NCI-H524 treated with DMSO at 0.1 percent for 48 hours (cell line): ENCODE data around the gene SGK1.
"Not testable (repeated sequence)": the region's sequence is repeated elsewhere in the genome, so short reads cannot be mapped to it uniquely, and the experiment has no call there.

Experiments used
- DNase-seq: peaks from one replicate; lab custom pipeline; 2025; lab: John Stamatoyannopoulos, UW

The SGK1 gene

GRCh38 chr6:134328138-134328537 lies 10.2 kb upstream of the SGK1 start:
- no peak for DNase-seq

GRCh38 chr6:134326192-134326591 lies 8.3 kb upstream of the SGK1 start:
- not testable (repeated sequence) for DNase-seq

- no peak for DNase-seq
Observed at GRCh38 chr6:134324766-134325165, 6.9 kb upstream of the SGK1 start.

- DNase-seq = no peak
Observed at GRCh38 chr6:134324141-134324540, 6.2 kb upstream of the SGK1 start.

- DNase-seq = no peak
Observed at GRCh38 chr6:134323698-134324097, 5.8 kb upstream of the SGK1 start.

- DNase-seq = no peak
Observed at GRCh38 chr6:134323294-134323693, 5.4 kb upstream of the SGK1 start.

GRCh38 chr6:134322216-134322615 lies 4.3 kb upstream of the SGK1 start:
- no peak for DNase-seq

- DNase-seq = no peak
Observed at GRCh38 chr6:134321246-134321645, 3.3 kb upstream of the SGK1 start.

- not testable (repeated sequence) for DNase-seq
Observed at GRCh38 chr6:134319686-134320085, 1.8 kb upstream of the SGK1 start.

GRCh38 chr6:134318974-134319281 lies 1.0 kb upstream of the SGK1 start:
- DNase-seq = no peak

- no peak for DNase-seq
Observed at GRCh38 chr6:134318236-134318973, 493 bp upstream of the SGK1 start.

GRCh38 chr6:134316733-134317431 lies 1.0 kb downstream of the SGK1 start:
- no peak for DNase-seq

- no peak for DNase-seq
Observed at GRCh38 chr6:134315974-134316441, 1.9 kb downstream of the SGK1 start.

- no peak for DNase-seq
Observed at GRCh38 chr6:134315189-134315588, 2.7 kb downstream of the SGK1 start.

GRCh38 chr6:134314006-134314821 lies 3.7 kb downstream of the SGK1 start:
- DNase-seq = no peak

- DNase-seq = no peak
Observed at GRCh38 chr6:134312038-134312660, 5.8 kb downstream of the SGK1 start.

GRCh38 chr6:134310817-134311216 lies 7.1 kb downstream of the SGK1 start:
- DNase-seq = no peak

- DNase-seq = no peak
Observed at GRCh38 chr6:134309983-134310605, 7.8 kb downstream of the SGK1 start.

GRCh38 chr6:134309227-134309626 lies 8.7 kb downstream of the SGK1 start:
- no peak for DNase-seq

GRCh38 chr6:134308800-134309199 lies 9.1 kb downstream of the SGK1 start:
- DNase-seq = no peak

- no peak for DNase-seq
Observed at GRCh38 chr6:134307870-134308269, 10.0 kb downstream of the SGK1 start.

GRCh38 chr6:134307075-134307474 lies 10.8 kb downstream of the SGK1 start:
- DNase-seq = no peak
